Left renal cortex interstitium (tissue), 4 donors: ENCODE measurements around the gene NID1. TPM values are rescaled to one million over a fixed set of nuclear protein-coding genes. Genes with fewer than 3 reads are reported as not detected.
A peak's percentile ranks its signal among the peaks of the same experiment; 100 is the strongest.
"Not testable (repeated sequence)": the region's sequence is repeated elsewhere in the genome, so short reads cannot be mapped to it uniquely, and the experiment has no call there.

ENCODE experiments used
- DNase-seq, 4 donors: peaks; one replicate each; pipeline ENCODE4 v3.0.0-alpha.2; 2013; ENCODE audit warnings: low read depth in 4 of 4, low spot score in 2 of 4, missing footprints in 1 of 4
- polyA plus RNA-seq, 4 donors: library from polyadenylated mRNA; unstranded; fragments of 120-200 nt; gene quantifications; one replicate each; pipeline ENCODE4 v1.2.1, GENCODE V29; 2013; ENCODE audit not compliant: insufficient read length in 4 of 4

Gene NID1
- polyA plus RNA-seq, 4 donors = 166 to 197 (median 176) TPM

- peak; percentile 78 to 94 (median 84) for DNase-seq
Observed at GRCh38 chr1:235971571-235972310, 93.1 kb downstream of the NID1 start.

- no peak for DNase-seq
Observed at GRCh38 chr1:235971020-235971419, 93.9 kb downstream of the NID1 start.

- no peak for DNase-seq
Observed at GRCh38 chr1:235968831-235969230, 96.1 kb downstream of the NID1 start.

- not testable (repeated sequence) for DNase-seq
Observed at GRCh38 chr1:235966134-235966533, 98.8 kb downstream of the NID1 start.

- no peak for DNase-seq
Observed at GRCh38 chr1:235960809-235961208, 104.1 kb downstream of the NID1 start.

GRCh38 chr1:235958021-235958420 is 106.9 kb downstream of the NID1 start:
- no peak for DNase-seq

- DNase-seq = no peak
Observed at GRCh38 chr1:235955777-235956176, 109.1 kb downstream of the NID1 start.

- DNase-seq = no peak
Observed at GRCh38 chr1:235954306-235955283, 110.3 kb downstream of the NID1 start.

GRCh38 chr1:235953801-235954200 is 111.1 kb downstream of the NID1 start:
- no peak for DNase-seq

GRCh38 chr1:235952950-235953615 is 111.8 kb downstream of the NID1 start:
- DNase-seq = no peak

GRCh38 chr1:235951661-235952060 is 113.2 kb downstream of the NID1 start:
- no peak for DNase-seq

GRCh38 chr1:235950318-235950717 is 114.6 kb downstream of the NID1 start:
- no peak for DNase-seq

GRCh38 chr1:235948774-235949427 is 116.0 kb downstream of the NID1 start:
- no peak for DNase-seq

GRCh38 chr1:235947989-235948388 is 116.9 kb downstream of the NID1 start:
- no peak for DNase-seq

- no peak for DNase-seq
Observed at GRCh38 chr1:235946571-235946981, 118.3 kb downstream of the NID1 start.

- no peak for DNase-seq
Observed at GRCh38 chr1:235945775-235946570, 118.9 kb downstream of the NID1 start.

- DNase-seq = no peak
Observed at GRCh38 chr1:235943581-235944114, 121.2 kb downstream of the NID1 start.

- DNase-seq = no peak
Observed at GRCh38 chr1:235942979-235943575, 121.8 kb downstream of the NID1 start.

- no peak for DNase-seq
Observed at GRCh38 chr1:235942625-235942934, 122.3 kb downstream of the NID1 start.
